Measurements from ENCODE around the gene SSTR5. TPM values are rescaled to one million over a fixed set of nuclear protein-coding genes. Genes with fewer than 3 reads are reported as not detected.

SSTR5 gene
- total RNA-seq, 1 donor, result not detected

DNA sequence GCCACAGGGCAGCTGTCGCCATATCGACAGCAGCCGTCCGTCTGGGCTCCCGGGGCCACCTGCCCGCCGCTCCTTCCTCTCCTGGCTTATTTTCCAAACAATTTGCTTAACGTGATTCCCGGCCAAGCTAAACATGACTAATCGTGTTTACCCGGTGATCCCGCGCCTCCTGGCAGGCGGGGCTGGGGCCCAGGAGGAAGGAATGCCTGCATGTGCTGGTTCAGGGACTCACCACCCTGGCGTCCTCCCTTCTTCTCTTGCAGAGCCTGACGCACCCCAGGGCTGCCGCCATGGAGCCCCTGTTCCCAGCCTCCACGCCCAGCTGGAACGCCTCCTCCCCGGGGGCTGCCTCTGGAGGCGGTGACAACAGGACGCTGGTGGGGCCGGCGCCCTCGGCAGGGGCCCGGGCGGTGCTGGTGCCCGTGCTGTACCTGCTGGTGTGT, 6.1 kb downstream of the SSTR5 start:
- peak; percentile 59 for DNase-seq (ENCODE audit: low read depth)
- TF ChIP-seq, protein P1, sequence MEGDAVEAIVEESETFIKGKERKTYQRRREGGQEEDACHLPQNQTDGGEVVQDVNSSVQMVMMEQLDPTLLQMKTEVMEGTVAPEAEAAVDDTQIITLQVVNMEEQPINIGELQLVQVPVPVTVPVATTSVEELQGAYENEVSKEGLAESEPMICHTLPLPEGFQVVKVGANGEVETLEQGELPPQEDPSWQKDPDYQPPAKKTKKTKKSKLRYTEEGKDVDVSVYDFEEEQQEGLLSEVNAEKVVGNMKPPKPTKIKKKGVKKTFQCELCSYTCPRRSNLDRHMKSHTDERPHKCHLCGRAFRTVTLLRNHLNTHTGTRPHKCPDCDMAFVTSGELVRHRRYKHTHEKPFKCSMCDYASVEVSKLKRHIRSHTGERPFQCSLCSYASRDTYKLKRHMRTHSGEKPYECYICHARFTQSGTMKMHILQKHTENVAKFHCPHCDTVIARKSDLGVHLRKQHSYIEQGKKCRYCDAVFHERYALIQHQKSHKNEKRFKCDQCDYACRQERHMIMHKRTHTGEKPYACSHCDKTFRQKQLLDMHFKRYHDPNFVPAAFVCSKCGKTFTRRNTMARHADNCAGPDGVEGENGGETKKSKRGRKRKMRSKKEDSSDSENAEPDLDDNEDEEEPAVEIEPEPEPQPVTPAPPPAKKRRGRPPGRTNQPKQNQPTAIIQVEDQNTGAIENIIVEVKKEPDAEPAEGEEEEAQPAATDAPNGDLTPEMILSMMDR (IDR thresholded peaks at IDR 0.05; ENCODE audit: insufficient read depth, low read length), result no peak

DNA sequence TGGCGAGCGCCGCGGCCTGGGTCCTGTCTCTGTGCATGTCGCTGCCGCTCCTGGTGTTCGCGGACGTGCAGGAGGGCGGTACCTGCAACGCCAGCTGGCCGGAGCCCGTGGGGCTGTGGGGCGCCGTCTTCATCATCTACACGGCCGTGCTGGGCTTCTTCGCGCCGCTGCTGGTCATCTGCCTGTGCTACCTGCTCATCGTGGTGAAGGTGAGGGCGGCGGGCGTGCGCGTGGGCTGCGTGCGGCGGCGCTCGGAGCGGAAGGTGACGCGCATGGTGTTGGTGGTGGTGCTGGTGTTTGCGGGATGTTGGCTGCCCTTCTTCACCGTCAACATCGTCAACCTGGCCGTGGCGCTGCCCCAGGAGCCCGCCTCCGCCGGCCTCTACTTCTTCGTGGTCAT, 6.8 kb downstream of the SSTR5 start:
- no peak overlapping the region for H3K4me3 ChIP-seq (ENCODE audit: low read depth, low read length)
- no peak for DNase-seq (ENCODE audit: low read depth)
- TF ChIP-seq, protein P1 (IDR thresholded peaks at IDR 0.05; ENCODE audit: insufficient read depth, low read length), result no peak

More for the DNA sequence above, 6.1 kb downstream of the SSTR5 start:
- H3K4me3 ChIP-seq (ENCODE audit: low read depth, low read length), result no peak overlapping the region

DNA sequence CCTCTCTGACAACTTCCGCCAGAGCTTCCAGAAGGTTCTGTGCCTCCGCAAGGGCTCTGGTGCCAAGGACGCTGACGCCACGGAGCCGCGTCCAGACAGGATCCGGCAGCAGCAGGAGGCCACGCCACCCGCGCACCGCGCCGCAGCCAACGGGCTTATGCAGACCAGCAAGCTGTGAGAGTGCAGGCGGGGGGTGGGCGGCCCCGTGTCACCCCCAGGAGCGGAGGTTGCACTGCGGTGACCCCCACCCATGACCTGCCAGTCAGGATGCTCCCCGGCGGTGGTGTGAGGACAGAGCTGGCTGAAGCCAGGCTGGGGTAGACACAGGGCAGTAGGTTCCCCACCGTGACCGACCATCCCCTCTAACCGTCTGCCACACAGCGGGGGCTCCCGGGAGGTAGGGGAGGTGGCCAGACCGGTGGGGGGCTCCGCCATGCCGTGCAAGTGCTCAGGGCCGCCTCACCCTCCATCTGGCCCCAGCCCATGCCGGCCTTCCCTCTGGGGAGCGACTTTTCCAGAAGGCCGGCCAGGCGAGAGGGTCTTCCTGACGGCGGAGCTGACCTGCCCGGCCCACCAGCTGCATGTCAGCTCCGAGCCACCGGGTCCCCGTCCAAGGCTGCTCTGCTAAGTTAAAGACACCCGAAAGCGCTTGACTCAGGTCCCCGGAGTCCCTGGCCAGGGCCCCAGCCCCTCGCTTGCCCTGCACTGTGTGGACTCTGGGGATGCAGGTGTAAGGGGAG, 7.4 kb downstream of the SSTR5 start:
- no peak for DNase-seq (ENCODE audit: low read depth)
- H3K4me3 ChIP-seq (ENCODE audit: low read depth, low read length), result no peak overlapping the region
- TF ChIP-seq, protein P1 (IDR thresholded peaks at IDR 0.05; ENCODE audit: insufficient read depth, low read length), result no peak

DNA sequence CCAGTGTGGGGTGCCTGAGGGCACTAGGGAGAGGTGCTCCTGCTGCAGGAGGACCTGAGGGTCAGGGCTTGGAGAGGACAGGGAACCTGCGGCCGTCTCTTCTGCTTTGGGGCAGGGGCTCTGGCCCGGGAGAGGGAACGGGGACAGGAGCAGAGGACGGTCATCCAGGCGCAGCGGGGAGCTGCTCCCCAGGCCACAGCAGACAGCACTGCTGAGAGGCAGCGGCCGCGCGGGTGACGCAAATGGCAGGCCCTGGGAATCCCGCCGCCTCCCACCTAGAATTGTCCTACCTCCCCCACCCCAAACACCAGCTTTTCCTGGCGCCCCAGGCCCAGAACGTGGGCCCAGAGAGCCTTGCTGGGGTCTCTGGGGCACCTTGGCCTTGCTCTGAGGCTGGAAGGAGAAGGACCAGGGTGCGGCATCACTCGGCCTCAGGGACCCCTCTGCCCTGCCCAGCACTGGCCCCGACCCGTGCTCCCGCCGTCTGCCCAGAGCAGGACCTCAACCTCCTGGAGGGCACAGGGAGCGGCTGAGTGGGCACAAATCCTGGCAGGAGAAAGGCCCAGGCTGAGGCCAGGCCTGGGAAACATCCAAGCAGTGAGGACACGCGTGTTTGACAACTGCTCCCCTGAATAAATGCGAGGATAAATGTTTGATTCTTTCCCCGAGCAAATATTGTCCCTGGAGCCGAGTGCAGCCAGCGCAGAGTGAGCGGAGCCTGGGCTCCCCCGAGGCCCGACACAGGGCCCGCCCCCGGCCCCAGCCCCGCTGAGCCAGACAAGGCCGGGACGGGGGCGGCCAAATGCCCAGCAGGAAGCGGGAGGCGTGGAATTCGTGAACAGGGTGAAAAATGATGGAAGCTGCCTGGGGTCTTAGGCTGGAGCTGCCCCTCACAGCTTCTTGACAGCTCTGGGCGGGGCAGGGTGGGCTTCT, 8.5 kb downstream of the SSTR5 start:
- DNase-seq (ENCODE audit: low read depth), result no peak
- H3K4me3 ChIP-seq (ENCODE audit: low read depth, low read length), result no peak overlapping the region
- TF ChIP-seq, protein P1 (IDR thresholded peaks at IDR 0.05; ENCODE audit: insufficient read depth, low read length), result no peak

DNA sequence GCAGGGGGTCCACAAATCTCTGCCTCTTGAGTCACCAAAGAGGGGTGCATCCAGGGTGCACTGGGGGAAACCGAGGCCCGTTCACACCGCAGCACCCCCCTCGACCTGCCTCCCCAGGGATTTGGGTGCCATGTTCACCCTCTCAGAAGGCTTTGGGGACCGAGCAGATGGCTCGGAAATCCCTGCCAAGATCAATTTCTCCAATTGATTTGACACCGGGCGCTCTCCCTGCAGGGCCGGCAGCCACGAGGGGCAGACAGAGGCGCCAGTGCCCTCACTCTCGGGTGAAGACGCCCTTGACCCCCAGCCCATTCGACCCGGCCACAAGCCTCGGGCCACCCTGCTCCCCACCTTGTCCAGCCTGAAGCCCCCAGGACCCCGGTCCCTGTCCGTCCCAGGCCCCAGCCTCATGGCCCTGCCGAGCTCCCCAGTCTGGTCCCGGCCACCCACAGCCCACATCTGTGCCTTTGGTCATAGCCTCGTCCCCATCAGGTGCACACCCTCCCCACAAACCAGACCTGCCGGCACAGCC, 9.3 kb downstream of the SSTR5 start:
- no peak overlapping the region for H3K4me3 ChIP-seq (ENCODE audit: low read depth, low read length)
- no peak for DNase-seq (ENCODE audit: low read depth)
- TF ChIP-seq, protein P1 (IDR thresholded peaks at IDR 0.05; ENCODE audit: insufficient read depth, low read length), result no peak

DNA sequence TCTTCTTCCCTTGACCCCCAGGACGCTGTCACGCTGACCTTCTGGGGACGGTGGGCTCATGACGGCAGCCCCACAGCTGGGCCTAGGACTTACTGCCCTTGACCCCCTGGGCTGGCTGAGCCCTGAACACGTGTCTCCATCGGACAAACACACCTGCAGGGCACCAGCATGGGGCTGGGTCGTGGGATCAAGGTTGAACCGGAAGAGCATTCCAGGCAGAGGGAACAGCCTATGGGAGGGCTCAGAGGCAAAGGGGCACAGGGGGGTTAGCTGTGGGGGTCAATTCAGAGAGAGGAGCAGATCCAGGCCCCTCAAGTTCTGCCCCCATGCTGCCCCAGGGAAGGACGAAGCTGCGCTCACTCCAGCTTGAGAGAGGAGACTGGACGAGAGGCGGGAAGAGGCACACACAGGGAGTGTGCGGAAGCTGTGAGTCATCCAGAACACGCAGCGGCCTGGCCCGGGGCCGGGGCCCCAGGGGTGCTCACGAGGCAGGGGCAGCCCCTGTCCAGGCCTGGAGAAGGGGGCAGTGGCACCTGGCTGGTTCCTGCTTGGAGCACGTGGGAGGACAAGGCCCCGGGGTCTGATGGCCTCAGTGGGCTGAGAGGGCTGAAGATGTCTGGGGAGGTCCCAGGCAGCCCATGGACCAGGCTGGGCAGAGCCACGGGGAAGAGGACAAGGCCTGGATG, 9.9 kb downstream of the SSTR5 start:
- H3K4me3 ChIP-seq (ENCODE audit: low read depth, low read length), result no peak overlapping the region
- TF ChIP-seq, protein P1 (IDR thresholded peaks at IDR 0.05; ENCODE audit: insufficient read depth, low read length), result no peak
- DNase-seq (ENCODE audit: low read depth), result peak; percentile 3

All from fibroblast of the aortic adventitia (primary cell).